HepG2 (cell line): ENCODE measurements around the gene SCO1. TPM values are rescaled to one million over a fixed set of nuclear protein-coding genes. Genes with fewer than 3 reads are reported as not detected.

Source experiments
- ATF6 ChIP-seq: sonication (generic); formaldehyde crosslinking; conservative IDR thresholded peaks from 2 replicates; pipeline ENCODE4 v1.4.0; 2020; ENCODE audit warnings: missing genetic modification reagents
- CHD2 ChIP-seq: IDR thresholded peaks from 2 replicates; pipeline ENCODE4 v1.6.1; 2011; ENCODE audit warnings: low read depth, low read length, improper control_type of control experiment
- FOSL2 ChIP-seq: sonication (generic); formaldehyde crosslinking; IDR thresholded peaks from 2 replicates; pipeline ENCODE4 v1.4.0; 2020; ENCODE audit warnings: missing genetic modification reagents
- IKZF5 ChIP-seq: IDR thresholded peaks from 2 replicates; pipeline ENCODE4 v1.6.1; 2018; ENCODE audit warnings: missing genetic modification reagents, mild to moderate bottlenecking, missing compliant biosample characterization
- LRRFIP1 ChIP-seq: sonication (generic); formaldehyde crosslinking; conservative IDR thresholded peaks from 2 replicates; pipeline ENCODE4 v1.4.0; 2020; ENCODE audit warnings: missing genetic modification reagents
- MYC ChIP-seq: sonication (generic); formaldehyde crosslinking; IDR thresholded peaks from 2 replicates; pipeline ENCODE4 v1.9.0; 2021; ENCODE audit warnings: missing genetic modification reagents, borderline replicate concordance
- NPAS2 ChIP-seq: sonication (generic); formaldehyde crosslinking; IDR thresholded peaks from 2 replicates; pipeline ENCODE4 v1.8.0; 2022; ENCODE audit warnings: mild to moderate bottlenecking, missing genetic modification reagents, borderline replicate concordance
- TARDBP ChIP-seq: sonication (generic); formaldehyde crosslinking; IDR thresholded peaks from 2 replicates; pipeline ENCODE4 v1.8.0; 2022; ENCODE audit warnings: mild to moderate bottlenecking, missing genetic modification reagents
- TSC22D2 ChIP-seq: sonication (generic); formaldehyde crosslinking; IDR thresholded peaks from 2 replicates; pipeline ENCODE4 v1.5.1; 2020; ENCODE audit warnings: missing genetic modification reagents, mild to moderate bottlenecking, borderline replicate concordance
- ZBTB26 ChIP-seq: IDR thresholded peaks from 2 replicates; pipeline ENCODE4 v1.6.1; 2016; ENCODE audit warnings: missing compliant biosample characterization, missing genetic modification reagents, borderline replicate concordance
- ZBTB3 ChIP-seq: sonication (generic); formaldehyde crosslinking; IDR thresholded peaks from 2 replicates; pipeline ENCODE4 v1.4.0; 2020; ENCODE audit warnings: low read depth, mild to moderate bottlenecking, moderate library complexity, missing genetic modification reagents, borderline replicate concordance
- ZNF326 ChIP-seq: sonication (generic); formaldehyde crosslinking; IDR thresholded peaks from 2 replicates; pipeline ENCODE4 v1.4.0; 2020; ENCODE audit warnings: missing genetic modification reagents, borderline replicate concordance
- ZNF383 ChIP-seq: sonication (generic); formaldehyde crosslinking; IDR thresholded peaks from 2 replicates; pipeline ENCODE4 v1.4.0; 2020; ENCODE audit warnings: missing genetic modification reagents, mild to moderate bottlenecking, borderline replicate concordance
- ZNF512 ChIP-seq: sonication (generic); formaldehyde crosslinking; IDR thresholded peaks from 2 replicates; pipeline ENCODE4 v1.4.0; 2020; ENCODE audit warnings: mild to moderate bottlenecking, missing genetic modification reagents
- ZNF839 ChIP-seq: sonication (generic); formaldehyde crosslinking; IDR thresholded peaks from 2 replicates; pipeline ENCODE4 v1.4.0; 2020; ENCODE audit warnings: missing genetic modification reagents, mild to moderate bottlenecking, borderline replicate concordance
- polyA plus RNA-seq, 8 experiments: library from polyadenylated mRNA; depleted of rRNA in 3 of 8; stranded (reverse) in 7 of 8; unstranded in 1 of 8; fragments of >200 nt; fragmentation: Illumina TruSeq in 4 of 8; extraction: Trizol in 4 of 8; gene quantifications; 2 replicates each; pipeline versions ENCODE4 v1.2.1 to v1.2.3, GENCODE V29; 2011 to 2016; ENCODE audit warnings: low read depth in 4 of 8, missing spikeins in 1 of 8, mixed read lengths in 1 of 8; ENCODE audit not compliant: insufficient read depth in 1 of 8
- total RNA-seq, 5 experiments: library from RNA; depleted of rRNA; stranded (reverse); fragments of >200 nt; fragmentation: Illumina TruSeq; extraction: Trizol; gene quantifications; 2 replicates each; pipeline ENCODE4 v1.2.3, GENCODE V29; 2016; ENCODE audit warnings: low read depth in 1 of 5

Gene SCO1
- total and polyA plus RNA-seq, 2 of the 13 experiments (the other 11 are each of a cell fraction or from before 2014, with no cell fraction given), result 11.4 to 50.3 TPM

DNA sequence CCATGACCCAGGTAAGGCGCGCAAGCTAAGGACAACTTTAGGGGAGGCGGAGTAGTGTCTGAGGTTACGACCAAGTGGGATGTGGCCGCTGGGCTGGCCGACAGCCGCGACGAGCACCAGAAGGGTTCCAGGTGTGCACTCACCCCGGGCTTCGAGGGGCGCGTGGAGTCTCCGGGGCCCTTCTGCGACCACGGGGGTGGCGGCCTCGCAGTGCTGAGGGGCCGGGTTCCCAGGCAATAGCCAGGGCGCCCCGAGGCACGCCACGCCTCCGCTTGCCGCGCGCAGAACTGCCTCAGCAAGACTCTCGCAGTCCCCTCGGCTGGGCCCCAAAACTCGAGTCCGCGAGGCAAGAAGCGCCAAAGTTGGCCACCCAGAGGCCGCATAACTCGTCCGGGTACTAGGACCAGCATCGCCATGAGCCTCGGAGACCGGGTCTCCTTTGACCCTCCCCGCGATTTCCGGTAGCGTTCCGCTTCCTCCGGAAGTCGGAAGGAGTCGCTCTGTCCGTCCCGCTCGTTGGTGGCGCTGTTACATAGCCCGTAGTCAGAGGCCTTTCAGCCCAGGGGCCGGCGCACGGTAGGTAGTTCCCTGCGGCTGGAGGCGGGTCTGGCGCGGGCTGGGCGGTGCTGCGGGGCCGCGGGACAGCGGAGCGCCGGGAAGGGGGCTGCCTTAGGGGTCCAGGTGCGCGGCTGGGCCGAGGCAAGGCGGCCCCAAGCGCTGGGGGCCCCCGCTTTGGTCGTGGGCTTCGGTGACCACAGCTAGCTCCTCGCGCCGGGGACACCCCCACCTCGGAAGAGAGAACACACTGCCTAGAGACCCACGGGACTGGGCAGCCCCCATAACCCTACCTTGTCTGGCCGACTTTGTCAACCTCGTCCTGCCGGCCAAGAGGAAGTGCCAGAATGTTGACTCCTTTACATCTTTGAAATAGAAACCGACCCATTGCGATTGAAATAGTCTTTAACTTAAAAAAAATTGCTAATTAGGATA lies at the start of gene SCO1, which contains the start of gene ADPRM (continued):
- TF ChIP-seq ZBTB26, result peak; percentile 71; the same call in 1 of the 2 replicates
- no peak for TF ChIP-seq NPAS2 (CRISPR knock-in tag)
- no peak for TF ChIP-seq LRRFIP1
- peak; percentile 93 for TF ChIP-seq TARDBP
- no peak for TF ChIP-seq ZNF383 (CRISPR knock-in tag)
- no peak for TF ChIP-seq ZNF839 (CRISPR knock-in tag)
- TF ChIP-seq IKZF5, result peak; percentile 89
- TF ChIP-seq ATF6 (CRISPR knock-in tag), result no peak
- TF ChIP-seq CHD2, result no peak
- 0 out of 2 replicates have a peak, but pooled peaks have one; percentile 25 for TF ChIP-seq TSC22D2
- peak; percentile 2; the same call in 1 of the 2 replicates for TF ChIP-seq FOSL2 (CRISPR knock-in tag)
- no peak for TF ChIP-seq ZNF512 (CRISPR knock-in tag)
- TF ChIP-seq ZNF326, result no peak
- no peak for TF ChIP-seq ZBTB3
- TF ChIP-seq MYC (CRISPR knock-in tag), result peak; percentile 91
